ENCODE measurements around the gene RPS27A.
A peak's percentile ranks its signal among the peaks of the same experiment; 100 is the strongest.
"Not testable (repeated sequence)": the region's sequence is repeated elsewhere in the genome, so short reads cannot be mapped to it uniquely, and the experiment has no call there.

RPS27A gene

GRCh38 chr2:55229221-55229620 lies 3.3 kb upstream of the RPS27A start:
- H3K27me3 ChIP-seq (ENCODE audit: low read depth), result no peaks in the 10 kb centered on the region
- H3K4me3 ChIP-seq, result no peak overlapping the region
- DNase-seq (ENCODE audit: low spot score in 2 of 2), result no peak
- in situ Hi-C loops (cut with MboI; ENCODE audit: low sequenced_read_pairs), result no loop called here
- no peaks in the 10 kb centered on the region for H3K9me3 ChIP-seq
- H3K4me1 ChIP-seq, result peaks cover 7% of the 10 kb centered on the region
- peaks cover 17% of the 10 kb centered on the region for H3K36me3 ChIP-seq (replicated peaks)

GRCh38 chr2:55230551-55230950 lies 1.9 kb upstream of the RPS27A start:
- Histone ChIP-seq H3K27me3 (ENCODE audit: low read depth) (no peaks in the 10 kb centered on the region), H3K36me3 (replicated peaks) (peaks cover 30% of the 10 kb centered on the region), H3K9me3 (no peaks in the 10 kb centered on the region), H3K4me1 (peaks cover 21% of the 10 kb centered on the region), H3K4me3 (no peak overlapping the region)
- DNase-seq (ENCODE audit: low spot score in 2 of 2), result no peak
- in situ Hi-C loops (cut with MboI; ENCODE audit: low sequenced_read_pairs), result no loop called here

GRCh38 chr2:55231546-55232083 lies 873 bp upstream of the RPS27A start:
- no peak for DNase-seq (ENCODE audit: low spot score in 2 of 2)
- H3K36me3 ChIP-seq (replicated peaks), result peaks cover 41% of the 10 kb centered on the region
- H3K27me3 ChIP-seq (ENCODE audit: low read depth), result no peaks in the 10 kb centered on the region
- H3K9me3 ChIP-seq, result no peaks in the 10 kb centered on the region
- H3K4me3 ChIP-seq, result peak overlapping the region; percentile 86
- peaks cover 22% of the 10 kb centered on the region for H3K4me1 ChIP-seq
- in situ Hi-C loops (cut with MboI; ENCODE audit: low sequenced_read_pairs), result no loop called here

- H3K4me1 ChIP-seq, result peaks cover 22% of the 10 kb centered on the region
- in situ Hi-C loops (cut with MboI; ENCODE audit: low sequenced_read_pairs), result no loop called here
- peak overlapping the region; percentile 86 for H3K4me3 ChIP-seq
- H3K9me3 ChIP-seq, result no peaks in the 10 kb centered on the region
- peak in 1 of 2 experiments; percentile 48 for DNase-seq (ENCODE audit: low spot score in 2 of 2)
- peaks cover 48% of the 10 kb centered on the region for H3K36me3 ChIP-seq (replicated peaks)
- H3K27me3 ChIP-seq (ENCODE audit: low read depth), result no peaks in the 10 kb centered on the region
Observed at GRCh38 chr2:55232863-55233657, 572 bp downstream of the RPS27A start.

GRCh38 chr2:55233658-55233940 lies 1.1 kb downstream of the RPS27A start:
- Histone ChIP-seq H3K36me3 (replicated peaks) (peaks cover 50% of the 10 kb centered on the region), H3K27me3 (ENCODE audit: low read depth) (no peaks in the 10 kb centered on the region), H3K4me1 (peaks cover 22% of the 10 kb centered on the region), H3K4me3 (peak overlapping the region; percentile 86), H3K9me3 (no peaks in the 10 kb centered on the region)
- DNase-seq (ENCODE audit: low spot score in 2 of 2), result no peak
- in situ Hi-C loops (cut with MboI; ENCODE audit: low sequenced_read_pairs), result no loop called here

- H3K27me3 ChIP-seq (ENCODE audit: low read depth), result no peaks in the 10 kb centered on the region
- peaks cover 26% of the 10 kb centered on the region for H3K4me1 ChIP-seq
- no peak overlapping the region for H3K4me3 ChIP-seq
- no peaks in the 10 kb centered on the region for H3K9me3 ChIP-seq
- in situ Hi-C loops (cut with MboI; ENCODE audit: low sequenced_read_pairs), result no loop called here
- H3K36me3 ChIP-seq (replicated peaks), result peaks cover 60% of the 10 kb centered on the region
- no peak for DNase-seq (ENCODE audit: low spot score in 2 of 2)
Observed at GRCh38 chr2:55235724-55236538, 3.4 kb downstream of the RPS27A start.

- Histone ChIP-seq H3K9me3 (no peaks in the 10 kb centered on the region), H3K27me3 (ENCODE audit: low read depth) (no peaks in the 10 kb centered on the region), H3K4me3 (no peak overlapping the region), H3K4me1 (peaks cover 25% of the 10 kb centered on the region), H3K36me3 (replicated peaks) (peaks cover 61% of the 10 kb centered on the region)
- in situ Hi-C loops (cut with MboI; ENCODE audit: low sequenced_read_pairs), result no loop called here
- DNase-seq (ENCODE audit: low spot score in 2 of 2), result no peak
Observed at GRCh38 chr2:55236992-55237543, 4.6 kb downstream of the RPS27A start.

- Histone ChIP-seq H3K9me3 (no peaks in the 10 kb centered on the region), H3K4me1 (peaks cover 14% of the 10 kb centered on the region), H3K27me3 (ENCODE audit: low read depth) (no peaks in the 10 kb centered on the region), H3K36me3 (replicated peaks) (peaks cover 51% of the 10 kb centered on the region), H3K4me3 (no peak overlapping the region)
- no peak for DNase-seq (ENCODE audit: low spot score in 2 of 2)
- in situ Hi-C loops (cut with MboI; ENCODE audit: low sequenced_read_pairs), result no loop called here
Observed at GRCh38 chr2:55239656-55240222, 7.3 kb downstream of the RPS27A start.

- DNase-seq (ENCODE audit: low spot score in 2 of 2); H3K27me3 ChIP-seq (ENCODE audit: low read depth); H3K9me3 ChIP-seq; H3K4me3 ChIP-seq; H3K4me1 ChIP-seq; in situ Hi-C loops (cut with MboI; ENCODE audit: low sequenced_read_pairs): not testable (repeated sequence)
- H3K36me3 ChIP-seq (replicated peaks), result peaks cover 42% of the 10 kb centered on the region
Observed at GRCh38 chr2:55241582-55241981, 9.1 kb downstream of the RPS27A start.

GRCh38 chr2:55242617-55243016 lies 10.1 kb downstream of the RPS27A start:
- DNase-seq (ENCODE audit: low spot score in 2 of 2), result no peak
- Histone ChIP-seq H3K27me3 (ENCODE audit: low read depth) (no peaks in the 10 kb centered on the region), H3K4me3 (no peak overlapping the region), H3K36me3 (replicated peaks) (peaks cover 44% of the 10 kb centered on the region), H3K9me3 (no peaks in the 10 kb centered on the region), H3K4me1 (0 out of 2 replicates have a peak, but pooled peaks cover 5% of the 10 kb centered on the region)
- in situ Hi-C loops (cut with MboI; ENCODE audit: low sequenced_read_pairs), result no loop called here

GRCh38 chr2:55245411-55245810 lies 12.9 kb downstream of the RPS27A start:
- in situ Hi-C loops (cut with MboI; ENCODE audit: low sequenced_read_pairs), result no loop called here
- no peak for DNase-seq (ENCODE audit: low spot score in 2 of 2)
- peaks cover 41% of the 10 kb centered on the region for H3K36me3 ChIP-seq (replicated peaks)

GRCh38 chr2:55247025-55247424 lies 14.5 kb downstream of the RPS27A start:
- Histone ChIP-seq H3K27me3 (ENCODE audit: low read depth) (no peaks in the 10 kb centered on the region), H3K4me3 (no peak overlapping the region), H3K4me1 (no peaks in the 10 kb centered on the region), H3K36me3 (replicated peaks) (peaks cover 45% of the 10 kb centered on the region), H3K9me3 (no peaks in the 10 kb centered on the region)
- in situ Hi-C loops (cut with MboI; ENCODE audit: low sequenced_read_pairs), result no loop called here
- DNase-seq (ENCODE audit: low spot score in 2 of 2), result no peak

More at GRCh38 chr2:55245411-55245810, 12.9 kb downstream of the RPS27A start:
- H3K9me3 ChIP-seq, result no peaks in the 10 kb centered on the region
- H3K4me1 ChIP-seq, result no peaks in the 10 kb centered on the region
- no peaks in the 10 kb centered on the region for H3K27me3 ChIP-seq (ENCODE audit: low read depth)
- no peak overlapping the region for H3K4me3 ChIP-seq

- no peak for DNase-seq (ENCODE audit: low spot score in 2 of 2)
- Histone ChIP-seq H3K4me3 (no peak overlapping the region), H3K27me3 (ENCODE audit: low read depth) (no peaks in the 10 kb centered on the region), H3K4me1 (no peaks in the 10 kb centered on the region), H3K36me3 (replicated peaks) (peaks cover 41% of the 10 kb centered on the region), H3K9me3 (no peaks in the 10 kb centered on the region)
- in situ Hi-C loops (cut with MboI; ENCODE audit: low sequenced_read_pairs), result no loop called here
Observed at GRCh38 chr2:55252832-55253231, 20.3 kb downstream of the RPS27A start.
